Adrenal gland (tissue), 12 donors: ENCODE measurements around the gene VEZT. TPM values are rescaled to one million over a fixed set of nuclear protein-coding genes. Genes with fewer than 3 reads are reported as not detected.

ENCODE experiments used
- DNase-seq, 7 donors: peaks; one replicate each; pipeline ENCODE4 v3.0.0-alpha.2; 2019 to 2020
- H3K27ac ChIP-seq, 5 donors: fragments of 200-600 bp; sonication (generic) in 4 of 5; 1 replicate in 3 of 5; 2 replicates in 2 of 5; pipeline versions ENCODE4 v1.5.1 to v1.8.0; 2016 to 2020; ENCODE audit warnings: mild to moderate bottlenecking in 1 of 5
- H3K27me3 ChIP-seq: fragments of 200-600 bp; 2 replicates; pipeline ENCODE4 v1.8.0; 2021
- H3K36me3 ChIP-seq, 2 donors: fragments of 200-600 bp; replicated peaks in 1 of 2; 1 replicate in 1 of 2; 2 replicates in 1 of 2; pipeline versions ENCODE4 v1.5.1 to v1.8.0; 2018 to 2022
- H3K4me1 ChIP-seq, 2 donors: fragments of 200-600 bp; replicated peaks in 1 of 2; 1 replicate in 1 of 2; 2 replicates in 1 of 2; pipeline versions ENCODE4 v1.5.1 to v1.8.0; 2018 to 2021
- H3K4me3 ChIP-seq, 4 donors: fragments of 200-600 bp; sonication (generic) in 3 of 4; one replicate each; pipeline ENCODE4 v1.5.1; 2016 to 2018
- H3K9me3 ChIP-seq, 3 donors: fragments of 200-600 bp; sonication (generic) in 1 of 3; replicated peaks in 1 of 3; 1 replicate in 2 of 3; 2 replicates in 1 of 3; pipeline versions ENCODE4 v1.5.1 to v1.8.0; 2016 to 2021
- CTCF ChIP-seq, 6 experiments: fragments of 450-650 bp in 4 of 6; fragments of 200-600 bp in 2 of 6; sonication (generic) in 1 of 6; IDR thresholded peaks; 1 replicate in 5 of 6; 2 replicates in 1 of 6; pipeline versions ENCODE4 v1.5.1 to v1.8.0; 2016 to 2021; ENCODE audit warnings: antibody characterized with exemption in 6 of 6, mild to moderate bottlenecking in 2 of 6, moderate library complexity in 1 of 6
- POLR2A ChIP-seq, 2 donors: fragments of 450-650 bp; IDR thresholded peaks; one replicate each; pipeline ENCODE4 v1.6.1; 2017; ENCODE audit warnings: antibody characterized with exemption in 2 of 2, mild to moderate bottlenecking in 2 of 2, moderate library complexity in 1 of 2
- WGBS, 4 donors: extraction: QIAGEN DNeasy Blood & Tissue Kit in 2 of 4; methylation state at CpG; one replicate each; pipeline versions ENCODE4 v1.1.5 to v1.1.7; 2013 to 2017; 5-methylcytosine and 5-hydroxymethylcytosine counted together
- intact Hi-C, 2 donors: fragments of 100-400 bp; cut with DNase I; formaldehyde crosslinking; loops; one replicate each; pipeline versions ENCODE4 v1.14.1 to v1.15.0; 2022 to 2023
- polyA plus RNA-seq, 3 donors: library from polyadenylated mRNA; stranded (reverse); fragments of 200-250 nt in 2 of 3; fragments of 350-450 nt in 1 of 3; fragmentation: Illumina TruSeq in 1 of 3; extraction: RNeasy Lipid Tissue Mini Kit (QIAGEN cat#74804) in 1 of 3; gene quantifications; one replicate each; pipeline ENCODE4 v1.2.3, GENCODE V29; 2013 to 2014
- total RNA-seq, 9 donors: library from RNA; depleted of rRNA in 4 of 9; stranded (reverse); fragments of >200 nt in 4 of 9; fragments of 120-200 nt in 1 of 9; fragmentation: NEBNext Ultra II Directional in 1 of 9; extraction: Animal tissue kit (Norgen Biotek cat#: 25700) in 1 of 9; gene quantifications; one replicate each; pipeline versions ENCODE4 v1.1.0 to v1.2.4, GENCODE V29; 2013 to 2023
- donor health status: healthy with polysubstance abuse.
- donor health status: Bipolar disorder and iron deficiency.
- donor health status: DM: yes; HTN: yes; CAD: no.
- donor health status: DM: no; HTN: no; CAD: no.
- donor health status: DM: no; HTN: no; CAD: no.
- donor health status: DM: yes; HTN: yes; CAD: no.

VEZT gene
- total and polyA plus RNA-seq, 12 donors = 34.8 to 189 (median 88.3) TPM

GRCh38 chr12:95213119-95213518 is 4.5 kb upstream of the VEZT start:
- 84 to 91% (median 88%) methylated on average over 4 of the region's 4 CpGs for WGBS, 4 donors
- no peak overlapping the region for H3K27ac ChIP-seq

GRCh38 chr12:95213928-95214327 is 3.7 kb upstream of the VEZT start:
- Histone ChIP-seq H3K27me3 (no peaks in the 10 kb centered on the region), H3K36me3 (no peaks in the 10 kb centered on the region), H3K9me3 (no peaks in the 10 kb centered on the region), H3K4me3 (no peak overlapping the region), H3K4me1 (peaks cover 2 to 32% of the 10 kb centered on the region in 2 donors), H3K27ac (no peak overlapping the region)
- DNase-seq = no peak
- TF ChIP-seq CTCF (IDR thresholded peaks at IDR 0.05) (no peak), POLR2A (IDR thresholded peaks at IDR 0.05) (no peak)
- intact Hi-C loops = loop anchor here (10.0 kb wide), 3 partner anchors 49 to 121 kb away; no protein-coding TSS in a partner anchor
- 70 to 94% (median 89%) methylated on average over 1 of the region's 1 CpG for WGBS, 4 donors

More at GRCh38 chr12:95213119-95213518, 4.5 kb upstream of the VEZT start:
- no peak for DNase-seq
- Histone ChIP-seq H3K9me3 (no peaks in the 10 kb centered on the region), H3K36me3 (no peaks in the 10 kb centered on the region), H3K4me1 (peaks cover 0 to 32% of the 10 kb centered on the region in 2 donors), H3K27me3 (no peaks in the 10 kb centered on the region), H3K4me3 (no peak overlapping the region)
- intact Hi-C loops = loop anchor here (10.0 kb wide), 3 partner anchors 48 to 122 kb away; no protein-coding TSS in a partner anchor
- TF ChIP-seq POLR2A (IDR thresholded peaks at IDR 0.05) = no peak
- TF ChIP-seq CTCF (IDR thresholded peaks at IDR 0.05) = no peak

GRCh38 chr12:95214466-95214865 is 3.1 kb upstream of the VEZT start:
- intact Hi-C loops = loop anchor here (10.0 kb wide), 3 partner anchors 50 to 120 kb away; no protein-coding TSS in a partner anchor
- Histone ChIP-seq H3K9me3 (no peaks in the 10 kb centered on the region), H3K27ac (no peak overlapping the region), H3K27me3 (no peaks in the 10 kb centered on the region), H3K4me1 (peaks cover 5 to 34% of the 10 kb centered on the region in 2 donors), H3K4me3 (no peak overlapping the region), H3K36me3 (no peaks in the 10 kb centered on the region)
- 90 to 96% (median 93%) methylated on average over 3 of the region's 3 CpGs for WGBS, 4 donors
- TF ChIP-seq POLR2A (IDR thresholded peaks at IDR 0.05) (no peak), CTCF (IDR thresholded peaks at IDR 0.05) (no peak)
- DNase-seq = no peak

GRCh38 chr12:95215949-95216348 is 1.7 kb upstream of the VEZT start:
- 0 to 20% (median 10%) methylated on average over 1 of the region's 1 CpG for WGBS, 4 donors
- no peaks in the 10 kb centered on the region for H3K27me3 ChIP-seq
- H3K27ac ChIP-seq = peak overlapping the region in 2 of 5 donors; percentile 93 to 97
- DNase-seq = no peak
- intact Hi-C loops = loop anchor here (2.0 to 10.0 kb wide), 4 partner anchors 51 to 119 kb away; no protein-coding TSS in a partner anchor
- no peaks in the 10 kb centered on the region for H3K36me3 ChIP-seq
- H3K4me3 ChIP-seq = peak overlapping the region in 2 of 4 donors; percentile 86 to 88
- peaks cover 5 to 46% of the 10 kb centered on the region in 2 donors for H3K4me1 ChIP-seq
- no peaks in the 10 kb centered on the region for H3K9me3 ChIP-seq
- TF ChIP-seq CTCF (IDR thresholded peaks at IDR 0.05) = no peak
- peak in 1 of 2 donors; percentile 58 for TF ChIP-seq POLR2A (IDR thresholded peaks at IDR 0.05)
